CD14-positive monocyte (primary cell): Measurements from ENCODE around the gene ELP2. TPM values are rescaled to one million over a fixed set of nuclear protein-coding genes. Genes with fewer than 3 reads are reported as not detected.
"Not testable (repeated sequence)": the region's sequence is repeated elsewhere in the genome, so short reads cannot be mapped to it uniquely, and the experiment has no call there.

Experiments
- DNase-seq, 3 donors: peaks; one replicate each; pipeline ENCODE4 v3.0.0-alpha.2; 2011 to 2022
- H2AFZ ChIP-seq: 2 replicates; pipeline ENCODE4 v1.6.0; 2012; ENCODE audit warnings: mild to moderate bottlenecking, low read depth, low read length, inconsistent platforms; ENCODE audit not compliant: insufficient read depth, poor library complexity, severe bottlenecking
- H3K27ac ChIP-seq, 2 donors: 1 replicate in 1 of 2; 2 replicates in 1 of 2; pipeline ENCODE4 v1.5.1; 2012 to 2013; ENCODE audit warnings: low read length in 2 of 2, control low read depth in 1 of 2, inconsistent platforms in 1 of 2, low read depth in 1 of 2, mild to moderate bottlenecking in 1 of 2
- H3K27me3 ChIP-seq, 2 donors: one replicate each; pipeline versions ENCODE4 v1.6.0 to v1.6.1; 2011 to 2013; ENCODE audit warnings: low read length in 2 of 2; ENCODE audit not compliant: control insufficient read depth in 2 of 2, insufficient read depth in 2 of 2
- H3K36me3 ChIP-seq, 2 donors: replicated peaks in 1 of 2; 1 replicate in 1 of 2; 2 replicates in 1 of 2; pipeline versions ENCODE4 v1.5.1 to v1.6.1; 2012 to 2013; ENCODE audit warnings: low read length in 2 of 2, control low read depth in 1 of 2, inconsistent platforms in 1 of 2, mild to moderate bottlenecking in 1 of 2; ENCODE audit not compliant: insufficient read depth in 2 of 2, control insufficient read depth in 1 of 2
- H3K4me1 ChIP-seq, 2 donors: 1 replicate in 1 of 2; 2 replicates in 1 of 2; pipeline versions ENCODE4 v1.5.1 to v1.6.1; 2012 to 2013; ENCODE audit warnings: low read length in 2 of 2, control low read depth in 1 of 2, inconsistent platforms in 1 of 2, mild to moderate bottlenecking in 1 of 2, moderate library complexity in 1 of 2; ENCODE audit not compliant: insufficient read depth in 2 of 2, control insufficient read depth in 1 of 2
- H3K4me2 ChIP-seq: replicated peaks from 2 replicates; pipeline ENCODE3; 2012; ENCODE audit warnings: low read length, moderate library complexity, mild to moderate bottlenecking; ENCODE audit not compliant: poor library complexity, severe bottlenecking; ENCODE audit errors: extremely low read depth
- H3K4me3 ChIP-seq, 3 experiments: fragments of 200-600 bp in 1 of 3; sonication (generic) in 1 of 3; replicated peaks in 1 of 3; 1 replicate in 2 of 3; 2 replicates in 1 of 3; pipeline ENCODE4 v1.5.1; 2011 to 2013; ENCODE audit warnings: low read length in 3 of 3, mild to moderate bottlenecking in 3 of 3, control low read depth in 2 of 3, low read depth in 2 of 3, inconsistent platforms in 1 of 3, moderate library complexity in 1 of 3
- H3K79me2 ChIP-seq: 2 replicates; pipeline ENCODE4 v1.6.0; 2012; ENCODE audit warnings: mild to moderate bottlenecking, control low read depth, inconsistent platforms, low read length, moderate library complexity; ENCODE audit not compliant: insufficient read depth
- H3K9ac ChIP-seq: 2 replicates; pipeline ENCODE4 v1.6.0; 2017; ENCODE audit warnings: low read length, mild to moderate bottlenecking; ENCODE audit not compliant: insufficient read depth, poor library complexity, severe bottlenecking
- H3K9me3 ChIP-seq, 2 donors: replicated peaks in 1 of 2; 1 replicate in 1 of 2; 2 replicates in 1 of 2; pipeline versions ENCODE4 v1.5.1 to v1.6.1; 2012 to 2013; ENCODE audit warnings: low read length in 2 of 2, control low read depth in 1 of 2; ENCODE audit not compliant: control insufficient read depth in 1 of 2, insufficient read depth in 1 of 2
- H4K20me1 ChIP-seq: 2 replicates; pipeline ENCODE4 v1.6.0; 2012; ENCODE audit warnings: mild to moderate bottlenecking, low read length, control low read depth, moderate library complexity; ENCODE audit not compliant: insufficient read depth
- H3K27ac Mint-ChIP-seq, 7 donors: one replicate each; pipeline ENCODE4 v1.8.0; 2020; ENCODE audit warnings: mild to moderate bottlenecking in 7 of 7, mixed read lengths in 7 of 7, moderate library complexity in 6 of 7, inconsistent platforms in 2 of 7
- H3K27me3 Mint-ChIP-seq, 3 donors: one replicate each; pipeline ENCODE4 v1.8.0; 2021 to 2022; ENCODE audit warnings: low read depth in 3 of 3, mild to moderate bottlenecking in 3 of 3, mixed read lengths in 3 of 3, moderate library complexity in 3 of 3, inconsistent platforms in 1 of 3
- H3K36me3 Mint-ChIP-seq, 2 donors: one replicate each; pipeline ENCODE4 v1.8.0; 2020; ENCODE audit warnings: mixed read lengths in 2 of 2, inconsistent platforms in 1 of 2, mild to moderate bottlenecking in 1 of 2
- H3K4me1 Mint-ChIP-seq: one replicate; pipeline ENCODE4 v1.8.0; 2020; ENCODE audit warnings: mild to moderate bottlenecking, mixed read lengths
- H3K4me3 Mint-ChIP-seq, 2 donors: one replicate each; pipeline ENCODE4 v1.8.0; 2020; ENCODE audit warnings: mild to moderate bottlenecking in 2 of 2, mixed read lengths in 2 of 2, moderate library complexity in 1 of 2
- H3K9me3 Mint-ChIP-seq, 7 donors: one replicate each; pipeline ENCODE4 v1.8.0; 2020 to 2022; ENCODE audit warnings: mixed read lengths in 7 of 7, mild to moderate bottlenecking in 6 of 7, moderate library complexity in 6 of 7, inconsistent platforms in 2 of 7
- WGBS: methylation state at CpG from one replicate; pipeline ENCODE4 v1.1.5; 2013; ENCODE audit warnings: missing lambda C conversion rate; ENCODE audit not compliant: insufficient coverage; 5-methylcytosine and 5-hydroxymethylcytosine counted together
- intact Hi-C, 2 donors: fragments of 100-400 bp; cut with micrococcal nuclease; formaldehyde crosslinking; loops; one replicate each; pipeline versions ENCODE4 v1.15.0 to v1.15.1; 2023
- polyA minus RNA-seq: library from RNA; depleted of rRNA, polyadenylated mRNA; stranded (reverse); fragments of >200 nt; gene quantifications from 2 replicates; pipeline ENCODE4 v1.2.3, GENCODE V29; 2012
- polyA plus RNA-seq, 3 donors: library from polyadenylated mRNA; depleted of rRNA in 1 of 3; unstranded in 2 of 3; stranded (reverse) in 1 of 3; fragments of 300-500 nt in 2 of 3; fragments of >200 nt in 1 of 3; fragmentation: Illumina TruSeq in 2 of 3; gene quantifications; 1 replicate in 2 of 3; 2 replicates in 1 of 3; pipeline ENCODE4 v1.2.3, GENCODE V29; 2012 to 2021
- total RNA-seq, 12 experiments: library from RNA in 1 of 12; stranded (reverse) in 1 of 12; fragments of 120-200 nt in 1 of 12; gene quantifications; one replicate each; pipeline ENCODE4 v1.2.4 and lab custom pipeline; 2013 to 2026; ENCODE audit warnings: mixed read lengths in 6 of 12, inconsistent platforms in 1 of 12
- TF ChIP-seq, protein P1 (sequence below): fragments of 200-600 bp; IDR thresholded peaks from one replicate; pipeline ENCODE4 v1.8.0; 2022; ENCODE audit warnings: antibody characterized with exemption, mild to moderate bottlenecking

Gene ELP2, protein sequence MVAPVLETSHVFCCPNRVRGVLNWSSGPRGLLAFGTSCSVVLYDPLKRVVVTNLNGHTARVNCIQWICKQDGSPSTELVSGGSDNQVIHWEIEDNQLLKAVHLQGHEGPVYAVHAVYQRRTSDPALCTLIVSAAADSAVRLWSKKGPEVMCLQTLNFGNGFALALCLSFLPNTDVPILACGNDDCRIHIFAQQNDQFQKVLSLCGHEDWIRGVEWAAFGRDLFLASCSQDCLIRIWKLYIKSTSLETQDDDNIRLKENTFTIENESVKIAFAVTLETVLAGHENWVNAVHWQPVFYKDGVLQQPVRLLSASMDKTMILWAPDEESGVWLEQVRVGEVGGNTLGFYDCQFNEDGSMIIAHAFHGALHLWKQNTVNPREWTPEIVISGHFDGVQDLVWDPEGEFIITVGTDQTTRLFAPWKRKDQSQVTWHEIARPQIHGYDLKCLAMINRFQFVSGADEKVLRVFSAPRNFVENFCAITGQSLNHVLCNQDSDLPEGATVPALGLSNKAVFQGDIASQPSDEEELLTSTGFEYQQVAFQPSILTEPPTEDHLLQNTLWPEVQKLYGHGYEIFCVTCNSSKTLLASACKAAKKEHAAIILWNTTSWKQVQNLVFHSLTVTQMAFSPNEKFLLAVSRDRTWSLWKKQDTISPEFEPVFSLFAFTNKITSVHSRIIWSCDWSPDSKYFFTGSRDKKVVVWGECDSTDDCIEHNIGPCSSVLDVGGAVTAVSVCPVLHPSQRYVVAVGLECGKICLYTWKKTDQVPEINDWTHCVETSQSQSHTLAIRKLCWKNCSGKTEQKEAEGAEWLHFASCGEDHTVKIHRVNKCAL
- total RNA-seq (2013) = 40.9 TPM
- polyA plus RNA-seq = 10 to 100 TPM; 24.8 to 52.5 (median 27.1) TPM
- polyA minus RNA-seq = 15.0 and 17.4 TPM in 2 replicates
- 10.5 to 47.7 (median 30.8) reads per million in 11 experiments for total RNA-seq (lab: John Stamatoyannopoulos, UW)

DNA sequence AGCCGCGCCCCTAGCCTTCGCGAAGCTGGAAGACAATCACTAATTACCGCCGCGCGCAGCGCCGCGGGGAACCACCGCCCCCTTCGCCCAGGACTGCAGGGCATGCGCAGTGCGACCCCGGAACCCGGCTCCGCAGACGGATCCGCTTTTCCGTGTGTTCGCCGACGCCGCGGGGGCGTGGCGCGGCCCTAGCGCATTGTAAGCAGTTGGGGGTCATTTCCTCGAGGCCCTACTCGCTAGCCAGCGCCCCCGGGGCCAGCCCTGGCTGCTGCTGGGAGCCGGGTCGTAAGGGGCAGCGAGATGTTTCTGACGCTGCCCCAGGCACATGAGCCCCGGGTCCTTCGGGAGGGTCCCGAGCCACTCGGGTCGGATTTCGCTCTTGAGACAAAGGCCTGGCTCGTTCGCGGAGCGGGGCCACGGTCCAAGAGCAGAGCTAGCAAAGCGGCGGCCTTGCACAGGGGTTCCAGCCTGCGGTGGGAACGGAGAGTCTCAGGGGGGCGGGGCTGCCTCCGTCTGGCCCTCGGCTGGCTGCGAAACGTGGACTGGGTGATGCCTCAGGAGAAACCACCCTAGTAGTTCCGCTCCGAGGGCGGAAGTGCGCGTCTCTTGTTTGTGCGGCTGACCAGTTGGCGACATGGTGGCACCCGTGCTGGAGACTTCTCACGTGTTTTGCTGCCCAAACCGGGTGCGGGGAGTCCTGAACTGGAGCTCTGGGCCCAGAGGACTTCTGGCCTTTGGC lies at the start of gene ELP2, which contains the start of gene SLC39A6:
ELP2 (plus strand) TSS at position 600 of the 739 bp plus-strand sequence; CDS start at position 635, 35 bp downstream.
SLC39A6 (minus strand) TSS at position 41 of the 739 bp plus-strand sequence. CDS start 2,333 bp downstream, outside the sequence.
- TF ChIP-seq, protein P1, sequence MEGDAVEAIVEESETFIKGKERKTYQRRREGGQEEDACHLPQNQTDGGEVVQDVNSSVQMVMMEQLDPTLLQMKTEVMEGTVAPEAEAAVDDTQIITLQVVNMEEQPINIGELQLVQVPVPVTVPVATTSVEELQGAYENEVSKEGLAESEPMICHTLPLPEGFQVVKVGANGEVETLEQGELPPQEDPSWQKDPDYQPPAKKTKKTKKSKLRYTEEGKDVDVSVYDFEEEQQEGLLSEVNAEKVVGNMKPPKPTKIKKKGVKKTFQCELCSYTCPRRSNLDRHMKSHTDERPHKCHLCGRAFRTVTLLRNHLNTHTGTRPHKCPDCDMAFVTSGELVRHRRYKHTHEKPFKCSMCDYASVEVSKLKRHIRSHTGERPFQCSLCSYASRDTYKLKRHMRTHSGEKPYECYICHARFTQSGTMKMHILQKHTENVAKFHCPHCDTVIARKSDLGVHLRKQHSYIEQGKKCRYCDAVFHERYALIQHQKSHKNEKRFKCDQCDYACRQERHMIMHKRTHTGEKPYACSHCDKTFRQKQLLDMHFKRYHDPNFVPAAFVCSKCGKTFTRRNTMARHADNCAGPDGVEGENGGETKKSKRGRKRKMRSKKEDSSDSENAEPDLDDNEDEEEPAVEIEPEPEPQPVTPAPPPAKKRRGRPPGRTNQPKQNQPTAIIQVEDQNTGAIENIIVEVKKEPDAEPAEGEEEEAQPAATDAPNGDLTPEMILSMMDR = no peak
- Mint-ChIP-seq H3K27ac (peak within 1 kb of the TSS; percentile 95 to 99 (median 97)), H3K27me3 (peaks cover 0 to 2% (median 2%) of the 10 kb centered on the region in 3 donors), H3K36me3 (peaks cover 20% of the 10 kb centered on the region in 2 donors), H3K9me3 (no peaks in the 10 kb centered on the region), H3K4me1 (peaks cover 38% of the 10 kb centered on the region), H3K4me3 (peak within 1 kb of the TSS; percentile 94)
- Histone ChIP-seq H4K20me1 (no peaks in the 10 kb centered on the region), H3K79me2 (peaks cover 52% of the 10 kb centered on the region), H3K4me2 (peak within 1 kb of the TSS; percentile 96), H3K4me1 (peaks cover 30 to 33% of the 10 kb centered on the region in 2 donors), H2AFZ (peak within 1 kb of the TSS; percentile 99), H3K36me3 (peaks cover 2 to 9% of the 10 kb centered on the region in 2 donors), H3K9ac (peak within 1 kb of the TSS; percentile 99), H3K27me3 (no peaks in the 10 kb centered on the region), H3K4me3 (peak within 1 kb of the TSS; percentile 55 to 98 (median 92)), H3K9me3 (no peaks in the 10 kb centered on the region), H3K27ac (peak within 1 kb of the TSS; percentile 91 to 100)
- DNase-seq = peak; percentile 94 to 96 (median 95)
- intact Hi-C loops = loop anchor here (1.0 to 10.0 kb wide), 4 partner anchors 62 to 157 kb away; partner anchors contain the start of genes RMP24 (in 2 of the 2) and RPRD1A (in 2 of the 2)
- WGBS = under 1% methylated on average over 69 of the region's 69 CpGs

DNA sequence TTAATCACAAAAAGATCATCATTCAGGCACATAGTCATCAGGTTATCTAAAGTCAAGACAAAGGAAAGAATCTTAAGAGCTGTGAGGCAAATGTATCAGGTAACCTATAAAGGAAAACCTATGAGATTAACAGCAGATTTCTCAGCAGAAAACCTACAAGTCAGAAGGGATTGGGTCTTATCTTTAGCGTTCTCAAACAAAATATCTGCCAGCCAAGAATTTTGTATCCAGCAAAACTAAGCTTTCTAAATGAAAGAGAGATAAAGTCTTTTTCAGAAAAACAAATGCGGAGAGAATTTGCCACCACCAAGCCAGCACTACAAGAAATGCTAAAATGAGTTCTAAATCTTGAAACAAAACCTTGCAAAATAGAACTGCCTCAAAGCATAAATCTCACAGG lies 48.6 kb upstream of the ELP2 start:
- H3K4me1 ChIP-seq = not testable (repeated sequence)

More for the DNA sequence above, 48.6 kb upstream of the ELP2 start:
- H3K4me1 Mint-ChIP-seq, H3K36me3 Mint-ChIP-seq, H3K36me3 ChIP-seq, H4K20me1 ChIP-seq, H3K27me3 ChIP-seq, H3K27ac ChIP-seq, intact Hi-C loops, H3K4me2 ChIP-seq, H3K27me3 Mint-ChIP-seq, H3K4me3 ChIP-seq, H2AFZ ChIP-seq, H3K79me2 ChIP-seq, H3K4me3 Mint-ChIP-seq, H3K27ac Mint-ChIP-seq, H3K9ac ChIP-seq, DNase-seq: not testable (repeated sequence)
- H3K9me3 Mint-ChIP-seq = peaks cover 2 to 35% (median 24%) of the 10 kb centered on the region in 7 donors
- no CpG with 5 or more reads among the region's 2 CpGs for WGBS
- peaks cover 6 to 12% of the 10 kb centered on the region in 2 donors for H3K9me3 ChIP-seq
